Gastrocnemius medialis (tissue), 4 donors: ENCODE measurements around the gene CYTH2. TPM values are rescaled to one million over a fixed set of nuclear protein-coding genes. Genes with fewer than 3 reads are reported as not detected.

Experiments used
- ATAC-seq, 2 donors: fragments of 150-250 bp; one replicate each; pipeline ENCODE4 v1.9.1; 2016
- DNase-seq, 2 donors: peaks; one replicate each; pipeline ENCODE4 v3.0.0-alpha.2; 2019
- H3K27ac ChIP-seq, 4 donors: fragments of 200-600 bp; sonication (generic); 1 replicate in 1 of 4; 2 replicates in 3 of 4; pipeline ENCODE4 v1.5.1; 2016 to 2018; ENCODE audit warnings: mild to moderate bottlenecking in 2 of 4, moderate library complexity in 1 of 4
- H3K27me3 ChIP-seq, 3 donors: fragments of 200-600 bp; sonication (generic) in 2 of 3; 1 replicate in 1 of 3; 2 replicates in 2 of 3; pipeline versions ENCODE4 v1.5.1 to v1.6.0; 2016 to 2019; ENCODE audit warnings: mild to moderate bottlenecking in 1 of 3, moderate library complexity in 1 of 3
- H3K36me3 ChIP-seq, 2 donors: fragments of 200-600 bp; sonication (generic) in 1 of 2; one replicate each; pipeline ENCODE4 v1.5.1; 2017 to 2018
- H3K4me1 ChIP-seq, 2 donors: fragments of 200-600 bp; sonication (generic) in 1 of 2; one replicate each; pipeline ENCODE4 v1.5.1; 2016 to 2017; ENCODE audit warnings: mild to moderate bottlenecking in 2 of 2
- H3K4me3 ChIP-seq, 4 donors: fragments of 200-600 bp; sonication (generic) in 3 of 4; 1 replicate in 1 of 4; 2 replicates in 3 of 4; pipeline ENCODE4 v1.5.1; 2016 to 2019; ENCODE audit warnings: mild to moderate bottlenecking in 2 of 4
- H3K9me3 ChIP-seq, 3 donors: fragments of 200-600 bp; sonication (generic) in 2 of 3; 1 replicate in 1 of 3; 2 replicates in 2 of 3; pipeline ENCODE4 v1.5.1; 2016 to 2019
- POLR2A ChIP-seq, 2 donors: fragments of 450-650 bp; IDR thresholded peaks; one replicate each; pipeline ENCODE4 v1.6.1; 2017; ENCODE audit warnings: antibody characterized with exemption in 2 of 2, mild to moderate bottlenecking in 2 of 2, moderate library complexity in 2 of 2
- in situ Hi-C, 4 donors: fragments of 200-750 bp; cut with MboI; loops; one replicate each; pipeline versions ENCODE4 v1.15.0 to v1.8.0; 2017; ENCODE audit warnings: low sequenced_read_pairs in 4 of 4
- intact Hi-C: fragments of 100-400 bp; cut with DNase I; formaldehyde crosslinking; loops from one replicate; pipeline ENCODE4 v1.15.1; 2023; ENCODE audit warnings: low total_unique reads
- total RNA-seq, 4 donors: library from RNA; depleted of rRNA; stranded (reverse); fragments of >200 nt; gene quantifications; one replicate each; pipeline versions ENCODE4 v1.1.0 to v1.2.3, GENCODE V29; 2016
- TF ChIP-seq, protein P1 (sequence below), 5 experiments: fragments of 450-650 bp in 3 of 5; fragments of 200-600 bp in 2 of 5; sonication (generic) in 2 of 5; IDR thresholded peaks in 4 of 5; conservative IDR thresholded peaks in 1 of 5; 1 replicate in 4 of 5; 2 replicates in 1 of 5; pipeline ENCODE4 v1.5.1; 2016 to 2019; ENCODE audit warnings: antibody characterized with exemption in 5 of 5, mild to moderate bottlenecking in 3 of 5, moderate library complexity in 3 of 5

CYTH2 gene
- total RNA-seq, 4 donors from 2014 or later = 24.3 to 35.2 (median 26.9) TPM

DNA sequence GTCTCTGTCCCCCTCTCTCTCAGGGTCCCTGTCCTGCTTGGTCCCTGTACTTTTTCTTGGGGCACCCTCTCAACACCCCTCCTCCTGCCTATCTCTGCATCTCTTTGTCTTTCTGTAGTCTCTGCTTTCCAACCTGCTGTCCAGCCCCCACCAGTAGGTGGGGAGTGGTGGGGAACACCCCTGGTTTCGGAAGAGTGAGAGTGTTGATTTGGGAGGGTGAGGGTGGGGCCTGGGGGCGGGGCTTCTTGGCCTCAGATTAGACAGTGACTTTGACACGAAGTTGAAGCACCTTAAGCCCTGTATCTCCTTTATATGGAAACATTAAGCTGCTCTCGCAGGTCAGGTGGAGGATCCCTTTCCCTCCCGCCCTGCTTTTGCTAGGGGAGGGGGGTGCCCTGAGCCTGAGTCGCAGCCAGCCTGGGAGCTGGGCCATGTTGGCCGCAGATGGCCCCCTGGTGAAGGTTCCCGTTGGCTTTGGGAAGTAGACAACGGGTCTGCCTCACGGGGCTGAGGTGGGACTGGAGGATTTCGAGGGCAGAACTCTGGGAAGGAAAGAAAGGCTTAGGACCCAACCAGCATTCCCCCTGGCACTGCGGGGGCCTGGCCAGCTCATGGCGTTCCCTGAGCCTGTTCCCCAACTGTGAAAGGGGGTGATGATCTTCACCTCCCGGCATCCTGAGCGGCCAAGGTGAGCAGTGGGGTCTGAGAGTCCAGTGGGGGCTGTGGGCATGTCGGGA lies 13.8 kb upstream of the CYTH2 start, which contains the start of gene KCNJ14:
Gene KCNJ14 (plus strand): TSS at position 404 of the 737 bp plus-strand sequence. CDS start 6,151 bp downstream, outside the sequence.
- Histone ChIP-seq H3K9me3 (no peaks in the 10 kb centered on the region), H3K4me3 (no peak within 1 kb of the TSS), H3K4me1 (peaks cover 7 to 8% of the 10 kb centered on the region in 2 donors), H3K36me3 (peaks cover 0 to 43% of the 10 kb centered on the region in 2 donors), H3K27me3 (no peaks in the 10 kb centered on the region), H3K27ac (no peak within 1 kb of the TSS)
- DNase-seq (no peak), ATAC-seq (no peak)
- in situ Hi-C loops (no loop called here), intact Hi-C loops (no loop called here)
- TF ChIP-seq POLR2A (IDR thresholded peaks at IDR 0.05) = no peak
- TF ChIP-seq, protein P1, sequence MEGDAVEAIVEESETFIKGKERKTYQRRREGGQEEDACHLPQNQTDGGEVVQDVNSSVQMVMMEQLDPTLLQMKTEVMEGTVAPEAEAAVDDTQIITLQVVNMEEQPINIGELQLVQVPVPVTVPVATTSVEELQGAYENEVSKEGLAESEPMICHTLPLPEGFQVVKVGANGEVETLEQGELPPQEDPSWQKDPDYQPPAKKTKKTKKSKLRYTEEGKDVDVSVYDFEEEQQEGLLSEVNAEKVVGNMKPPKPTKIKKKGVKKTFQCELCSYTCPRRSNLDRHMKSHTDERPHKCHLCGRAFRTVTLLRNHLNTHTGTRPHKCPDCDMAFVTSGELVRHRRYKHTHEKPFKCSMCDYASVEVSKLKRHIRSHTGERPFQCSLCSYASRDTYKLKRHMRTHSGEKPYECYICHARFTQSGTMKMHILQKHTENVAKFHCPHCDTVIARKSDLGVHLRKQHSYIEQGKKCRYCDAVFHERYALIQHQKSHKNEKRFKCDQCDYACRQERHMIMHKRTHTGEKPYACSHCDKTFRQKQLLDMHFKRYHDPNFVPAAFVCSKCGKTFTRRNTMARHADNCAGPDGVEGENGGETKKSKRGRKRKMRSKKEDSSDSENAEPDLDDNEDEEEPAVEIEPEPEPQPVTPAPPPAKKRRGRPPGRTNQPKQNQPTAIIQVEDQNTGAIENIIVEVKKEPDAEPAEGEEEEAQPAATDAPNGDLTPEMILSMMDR (IDR thresholded peaks at IDR 0.05 in 4 of 5, conservative IDR thresholded peaks at IDR 0.05 in 1 of 5) = no peak

DNA sequence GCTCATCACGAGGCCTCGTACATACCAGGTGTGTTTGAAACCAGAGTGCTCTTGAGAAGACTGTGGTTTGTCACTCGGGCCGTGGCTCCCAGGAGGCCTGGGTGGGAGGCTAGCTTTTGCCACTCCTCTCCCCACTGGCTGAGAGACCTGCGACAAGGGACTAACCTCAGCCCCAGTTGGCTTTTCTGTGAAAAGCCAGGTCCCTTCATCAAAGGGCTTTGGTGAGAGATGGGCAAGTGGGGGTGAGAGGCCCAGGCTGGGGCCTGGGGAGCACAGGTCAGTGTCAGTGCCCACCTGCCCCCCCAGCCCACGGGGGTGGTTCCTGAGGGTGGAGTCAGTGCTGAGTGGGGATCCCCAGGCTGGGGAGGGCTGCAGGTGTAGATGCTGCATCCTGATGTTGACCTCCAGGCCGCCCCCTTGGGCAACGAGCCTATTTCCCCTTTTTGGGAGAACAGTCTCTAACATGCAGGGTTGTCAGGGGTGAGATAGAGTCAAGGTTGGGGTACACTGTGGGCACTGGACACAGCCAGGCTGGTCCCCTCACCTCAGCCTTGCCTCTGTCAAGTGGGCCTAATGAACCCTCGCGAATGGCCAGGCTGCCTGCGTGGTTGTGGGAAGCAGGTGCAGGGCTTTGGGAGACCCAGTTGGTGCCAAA lies 13.1 kb upstream of the CYTH2 start:
- DNase-seq (no peak), ATAC-seq (no peak)
- no peak for TF ChIP-seq POLR2A (IDR thresholded peaks at IDR 0.05)
- TF ChIP-seq, protein P1 (IDR thresholded peaks at IDR 0.05 in 4 of 5, conservative IDR thresholded peaks at IDR 0.05 in 1 of 5) = no peak

DNA sequence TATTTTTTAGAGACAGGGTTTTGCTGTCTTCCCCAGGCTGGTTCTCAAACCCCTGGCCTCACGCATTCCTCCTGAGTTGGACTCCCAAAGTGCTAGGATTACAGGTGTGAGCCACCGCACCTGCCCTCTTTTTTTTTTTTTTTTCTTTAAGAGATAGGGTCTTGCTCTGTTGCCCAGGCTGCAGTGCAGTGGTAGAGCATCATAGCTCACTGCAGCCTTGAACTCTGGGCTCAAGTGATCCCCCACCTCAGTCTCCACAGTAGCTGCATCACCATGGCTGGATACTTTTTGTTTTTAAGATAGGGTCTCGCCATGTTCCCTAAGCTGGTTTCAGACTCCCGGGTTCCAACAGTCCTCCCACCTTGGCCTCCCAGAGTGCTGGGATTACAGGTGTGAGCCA lies 12.3 kb upstream of the CYTH2 start:
- Histone ChIP-seq H3K27ac (no peak overlapping the region), H3K9me3 (no peaks in the 10 kb centered on the region), H3K27me3 (no peaks in the 10 kb centered on the region), H3K36me3 (peaks cover 0 to 28% of the 10 kb centered on the region in 2 donors), H3K4me3 (no peak overlapping the region), H3K4me1 (peaks cover 7 to 8% of the 10 kb centered on the region in 2 donors)
- intact Hi-C loops = no loop called here
- ATAC-seq (no peak), DNase-seq (no peak)
- TF ChIP-seq, protein P1 (IDR thresholded peaks at IDR 0.05 in 4 of 5, conservative IDR thresholded peaks at IDR 0.05 in 1 of 5) = no peak
- no peak for TF ChIP-seq POLR2A (IDR thresholded peaks at IDR 0.05)
- in situ Hi-C loops = no loop called here

More for the DNA sequence above, 13.1 kb upstream of the CYTH2 start:
- Histone ChIP-seq H3K27ac (no peak overlapping the region), H3K4me3 (no peak overlapping the region), H3K9me3 (no peaks in the 10 kb centered on the region), H3K36me3 (peaks cover 0 to 36% of the 10 kb centered on the region in 2 donors), H3K4me1 (peaks cover 7 to 8% of the 10 kb centered on the region in 2 donors), H3K27me3 (no peaks in the 10 kb centered on the region)
- intact Hi-C loops (no loop called here), in situ Hi-C loops (no loop called here)

DNA sequence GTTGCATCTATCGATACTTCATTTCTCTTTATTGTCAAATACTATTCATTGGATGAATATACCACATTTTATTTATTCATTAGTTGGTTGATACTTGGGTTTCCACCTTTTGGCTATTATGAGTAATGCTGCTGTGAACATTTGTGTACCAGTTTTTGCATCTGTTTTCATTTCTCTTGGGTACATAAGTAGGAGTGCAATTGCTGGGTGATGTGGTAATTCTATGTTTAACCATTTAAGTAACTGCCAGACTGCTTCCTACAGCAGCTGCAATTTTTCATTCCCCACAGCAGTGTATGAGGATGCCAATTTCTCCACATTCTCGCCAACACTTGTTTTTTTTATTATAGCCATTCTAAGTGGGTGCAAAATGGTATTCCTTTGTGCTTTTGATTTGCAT lies 11.2 kb upstream of the CYTH2 start:
- intact Hi-C loops = no loop called here
- DNase-seq (no peak), ATAC-seq (no peak)
- no peak for TF ChIP-seq POLR2A (IDR thresholded peaks at IDR 0.05)
- TF ChIP-seq, protein P1 (IDR thresholded peaks at IDR 0.05 in 4 of 5, conservative IDR thresholded peaks at IDR 0.05 in 1 of 5) = no peak
- peaks cover 0 to 17% of the 10 kb centered on the region in 2 donors for H3K36me3 ChIP-seq
- no peak overlapping the region for H3K27ac ChIP-seq
- in situ Hi-C loops = no loop called here
- no peaks in the 10 kb centered on the region for H3K9me3 ChIP-seq
- H3K27me3 ChIP-seq = no peaks in the 10 kb centered on the region
- H3K4me3 ChIP-seq = no peak overlapping the region
- peaks cover 7 to 8% of the 10 kb centered on the region in 2 donors for H3K4me1 ChIP-seq
